SK-N-SH (cell line): Measurements from ENCODE around the gene SINHCAF.

Source experiments
- ELF1 ChIP-seq: IDR thresholded peaks from 2 replicates; pipeline ENCODE4 v1.4.0; 2012
- EP300 ChIP-seq, 2 experiments: IDR thresholded peaks; 2 replicates each; pipeline versions ENCODE4 v1.4.0 to v1.6.1; 2012; ENCODE audit warnings: borderline replicate concordance in 1 of 2, low read depth in 1 of 2, low read length in 1 of 2
- JUND ChIP-seq: IDR thresholded peaks from 2 replicates; pipeline ENCODE4 v1.4.0; 2012
- MAX ChIP-seq: IDR thresholded peaks from 2 replicates; pipeline ENCODE4 v1.4.0; 2012; ENCODE audit warnings: low read depth
- MXI1 ChIP-seq: IDR thresholded peaks from 2 replicates; pipeline ENCODE4 v1.6.1; 2012; ENCODE audit warnings: mild to moderate bottlenecking, low read depth, low read length, improper control_type of control experiment
- NFIC ChIP-seq: IDR thresholded peaks from 2 replicates; pipeline ENCODE4 v1.4.0; 2012; ENCODE audit warnings: borderline replicate concordance
- NRF1 ChIP-seq: IDR thresholded peaks from 2 replicates; pipeline ENCODE4 v1.6.1; 2012; ENCODE audit warnings: low read depth, mild to moderate bottlenecking, low read length
- POLR2AphosphoS5 ChIP-seq: IDR thresholded peaks from 2 replicates; pipeline ENCODE4 v1.6.1; 2012; ENCODE audit warnings: low read depth, low read length
- RAD21 ChIP-seq: IDR thresholded peaks from 2 replicates; pipeline ENCODE4 v1.6.1; 2012; ENCODE audit warnings: mild to moderate bottlenecking, low read length
- RCOR1 ChIP-seq: fragments of 150-350 bp; IDR thresholded peaks from 2 replicates; pipeline ENCODE4 v1.6.1; 2017; ENCODE audit warnings: antibody characterized with exemption, low read length
- SIN3A ChIP-seq: IDR thresholded peaks from 2 replicates; pipeline ENCODE4 v1.6.1; 2012; ENCODE audit warnings: low read depth, mild to moderate bottlenecking, low read length, moderate library complexity, borderline replicate concordance
- YY1 ChIP-seq: IDR thresholded peaks from 2 replicates; pipeline ENCODE4 v1.4.0; 2012; ENCODE audit warnings: low read depth, mild to moderate bottlenecking
- TF ChIP-seq, protein P1 (sequence below): fragments of 200-600 bp; sonication (generic); IDR thresholded peaks from 2 replicates; pipeline ENCODE4 v1.6.1; 2017; ENCODE audit warnings: antibody characterized with exemption, mild to moderate bottlenecking, moderate library complexity

DNA sequence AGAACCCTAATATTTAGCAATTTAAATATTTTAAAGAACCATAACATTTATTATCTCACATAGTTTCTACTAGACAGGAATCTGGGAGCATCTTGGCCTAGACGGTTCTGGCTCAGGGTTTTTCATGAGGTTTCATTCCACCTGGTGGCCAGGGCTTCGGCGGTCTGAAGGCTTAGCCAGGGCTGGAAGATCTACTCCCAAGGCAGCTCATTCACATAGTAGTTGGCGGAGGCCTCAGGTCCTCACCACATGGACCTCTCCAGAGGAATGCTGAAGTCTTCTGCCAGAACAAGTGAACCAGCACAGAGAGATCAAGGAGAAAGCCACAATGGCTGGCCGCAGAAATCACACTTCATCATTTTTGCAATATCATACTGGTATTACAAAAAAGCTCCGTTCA is 68.2 kb downstream of the SINHCAF start:
- TF ChIP-seq EP300 (IDR thresholded peaks at IDR 0.05; ENCODE audit: borderline replicate concordance in 1 of 2, low read depth in 1 of 2, low read length in 1 of 2) (no peak), YY1 (no peak), NFIC (no peak), SIN3A (no peak), JUND (no peak), RAD21 (no peak), ELF1 (no peak), MAX (no peak), NRF1 (no peak), RCOR1 (no peak), MXI1 (no peak), POLR2AphosphoS5 (no peak)
- TF ChIP-seq, protein P1, sequence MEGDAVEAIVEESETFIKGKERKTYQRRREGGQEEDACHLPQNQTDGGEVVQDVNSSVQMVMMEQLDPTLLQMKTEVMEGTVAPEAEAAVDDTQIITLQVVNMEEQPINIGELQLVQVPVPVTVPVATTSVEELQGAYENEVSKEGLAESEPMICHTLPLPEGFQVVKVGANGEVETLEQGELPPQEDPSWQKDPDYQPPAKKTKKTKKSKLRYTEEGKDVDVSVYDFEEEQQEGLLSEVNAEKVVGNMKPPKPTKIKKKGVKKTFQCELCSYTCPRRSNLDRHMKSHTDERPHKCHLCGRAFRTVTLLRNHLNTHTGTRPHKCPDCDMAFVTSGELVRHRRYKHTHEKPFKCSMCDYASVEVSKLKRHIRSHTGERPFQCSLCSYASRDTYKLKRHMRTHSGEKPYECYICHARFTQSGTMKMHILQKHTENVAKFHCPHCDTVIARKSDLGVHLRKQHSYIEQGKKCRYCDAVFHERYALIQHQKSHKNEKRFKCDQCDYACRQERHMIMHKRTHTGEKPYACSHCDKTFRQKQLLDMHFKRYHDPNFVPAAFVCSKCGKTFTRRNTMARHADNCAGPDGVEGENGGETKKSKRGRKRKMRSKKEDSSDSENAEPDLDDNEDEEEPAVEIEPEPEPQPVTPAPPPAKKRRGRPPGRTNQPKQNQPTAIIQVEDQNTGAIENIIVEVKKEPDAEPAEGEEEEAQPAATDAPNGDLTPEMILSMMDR: no peak
